Mucosa of descending colon (tissue), 3 donors: ENCODE data around the gene METTL21A. TPM values are rescaled to one million over a fixed set of nuclear protein-coding genes. Genes with fewer than 3 reads are reported as not detected.
"Not testable (repeated sequence)": the region's sequence is repeated elsewhere in the genome, so short reads cannot be mapped to it uniquely, and the experiment has no call there.

Experiments used
- ATAC-seq: fragments of 200-7000 bp; cut with Tn5 transposase; one replicate; pipeline ENCODE4 v1.9.1; 2020; ENCODE audit warnings: mild to moderate bottlenecking, moderate library complexity
- DNase-seq, 3 donors: peaks; one replicate each; pipeline ENCODE4 v3.0.0-alpha.2; 2020
- H3K36me3 ChIP-seq: fragments of 200-600 bp; one replicate; pipeline ENCODE4 v1.8.0; 2021; ENCODE audit warnings: low read depth, mild to moderate bottlenecking
- H3K4me1 ChIP-seq: fragments of 200-600 bp; one replicate; pipeline ENCODE4 v1.8.0; 2021; ENCODE audit warnings: low read depth, mild to moderate bottlenecking
- H3K4me3 ChIP-seq: fragments of 200-600 bp; one replicate; pipeline ENCODE4 v1.8.0; 2021; ENCODE audit warnings: mild to moderate bottlenecking
- H3K9me3 ChIP-seq: fragments of 200-600 bp; one replicate; pipeline ENCODE4 v1.8.0; 2021; ENCODE audit warnings: mild to moderate bottlenecking
- CTCF ChIP-seq: fragments of 200-600 bp; IDR thresholded peaks from one replicate; pipeline ENCODE4 v1.8.0; 2022; ENCODE audit warnings: antibody characterized with exemption, mild to moderate bottlenecking
- intact Hi-C, 2 donors: fragments of 100-400 bp; cut with DNase I in 1 of 2; cut with micrococcal nuclease in 1 of 2; formaldehyde crosslinking; loops; one replicate each; pipeline versions ENCODE4 v1.11.0 to v1.11.1; 2022; cut with DNase I, micrococcal nuclease
- total RNA-seq, 3 donors: library from RNA; stranded (reverse); fragmentation: NEBNext Ultra II Directional in 2 of 3; extraction: Animal tissue kit (Norgen Biotek cat#: 25700) in 2 of 3; gene quantifications; one replicate each; pipeline versions ENCODE4 v1.2.1 to v1.2.4, GENCODE V29; 2021 to 2023
- donor health status: DM: no; HTN: no; CAD: no; lungs with moderate emphysema.
- donor health status: DM: no; HTN: no; CAD: no.
- donor health status: DM: no; HTN: yes; CAD: no.

Gene METTL21A
- total RNA-seq, 3 donors from 2014 or later = 9.6 to 21.5 (median 15.2) TPM

- Histone ChIP-seq H3K9me3 (no peaks in the 10 kb centered on the region), H3K4me1 (no peaks in the 10 kb centered on the region), H3K36me3 (no peaks in the 10 kb centered on the region), H3K4me3 (no peak overlapping the region)
- ATAC-seq (no peak), DNase-seq (no peak)
- intact Hi-C loops = no loop called here
- TF ChIP-seq CTCF = no peak
Observed at GRCh38 chr2:207663870-207664545, 38.8 kb upstream of the METTL21A start.

- Histone ChIP-seq H3K4me1 (no peaks in the 10 kb centered on the region), H3K9me3 (no peaks in the 10 kb centered on the region), H3K4me3 (no peak overlapping the region), H3K36me3 (no peaks in the 10 kb centered on the region)
- intact Hi-C loops = no loop called here
- ATAC-seq = peak; percentile 67
- DNase-seq = peak in 1 of 3 donors; percentile 20
- TF ChIP-seq CTCF = no peak
Observed at GRCh38 chr2:207662203-207662602, 37.0 kb upstream of the METTL21A start.

- no peaks in the 10 kb centered on the region for H3K4me1 ChIP-seq
- no peak for DNase-seq
- no peak for ATAC-seq
- no peak for TF ChIP-seq CTCF
- no peak overlapping the region for H3K4me3 ChIP-seq
- no peaks in the 10 kb centered on the region for H3K36me3 ChIP-seq
- intact Hi-C loops = no loop called here
- H3K9me3 ChIP-seq = no peaks in the 10 kb centered on the region
Observed at GRCh38 chr2:207660994-207661393, 35.8 kb upstream of the METTL21A start.

- intact Hi-C loops = no loop called here
- Histone ChIP-seq H3K4me3 (no peak overlapping the region), H3K9me3 (no peaks in the 10 kb centered on the region), H3K36me3 (no peaks in the 10 kb centered on the region), H3K4me1 (no peaks in the 10 kb centered on the region)
- DNase-seq (no peak), ATAC-seq (no peak)
- no peak for TF ChIP-seq CTCF
Observed at GRCh38 chr2:207658156-207658555, 33.0 kb upstream of the METTL21A start.

- H3K36me3 ChIP-seq = no peaks in the 10 kb centered on the region
- no peaks in the 10 kb centered on the region for H3K4me1 ChIP-seq
- ATAC-seq = no peak
- intact Hi-C loops = no loop called here
- H3K9me3 ChIP-seq = no peaks in the 10 kb centered on the region
- H3K4me3 ChIP-seq = no peak overlapping the region
- no peak for TF ChIP-seq CTCF
- no peak for DNase-seq
Observed at GRCh38 chr2:207655000-207655399, 29.8 kb upstream of the METTL21A start.

- H3K4me3 ChIP-seq, DNase-seq, H3K9me3 ChIP-seq, H3K4me1 ChIP-seq, intact Hi-C loops, H3K36me3 ChIP-seq, ATAC-seq: not testable (repeated sequence)
Observed at GRCh38 chr2:207646582-207646981, 21.4 kb upstream of the METTL21A start.
